ENCODE data around the gene CSH2. TPM values are rescaled to one million over a fixed set of nuclear protein-coding genes. Genes with fewer than 3 reads are reported as not detected.
A peak's percentile ranks its signal among the peaks of the same experiment; 100 is the strongest.
"Not testable (repeated sequence)": the region's sequence is repeated elsewhere in the genome, so short reads cannot be mapped to it uniquely, and the experiment has no call there.

The CSH2 gene
- total RNA-seq, 4 donors from 2014 or later = not detected

DNA sequence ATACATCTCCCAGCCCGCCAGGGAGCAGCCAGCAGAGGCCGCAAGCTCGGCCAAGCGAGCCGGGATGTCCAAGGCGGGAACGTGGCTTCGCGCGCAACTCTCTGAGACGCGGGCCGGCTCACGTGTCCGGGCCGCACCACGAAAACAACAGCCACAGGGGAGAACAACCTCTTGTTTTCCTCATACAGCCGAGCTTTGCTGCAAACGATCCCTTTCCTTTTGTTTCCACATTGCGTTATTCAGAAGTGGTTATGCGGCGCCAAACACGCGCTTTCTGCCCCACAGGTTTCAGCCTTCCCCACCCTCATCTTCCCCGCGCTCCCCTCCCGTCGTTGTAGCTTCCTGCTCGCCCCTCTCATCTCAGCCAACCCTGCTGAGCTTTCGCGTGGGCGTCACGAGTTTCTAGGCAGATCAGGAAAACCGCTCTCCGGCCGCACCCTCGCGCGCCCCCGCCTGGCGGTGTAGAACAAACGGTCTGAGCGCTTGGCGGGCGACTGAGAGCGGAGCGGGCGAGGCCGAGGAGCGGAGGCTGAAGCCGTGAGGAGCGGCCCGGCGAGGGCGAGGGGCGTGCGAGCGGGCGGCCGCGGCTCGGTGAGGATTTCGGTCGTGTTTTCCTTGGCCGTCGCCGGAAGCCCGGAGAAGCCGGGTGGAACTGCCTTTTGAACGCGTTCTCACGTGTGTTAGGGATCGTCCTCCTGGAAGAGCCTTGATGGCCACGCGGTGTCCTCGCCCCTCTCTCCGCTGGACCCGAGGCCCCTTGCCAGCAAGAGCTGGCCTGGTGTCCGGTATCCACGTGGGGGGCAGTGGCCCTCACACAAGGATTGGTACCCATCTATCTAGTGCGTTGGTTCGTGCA lies 24.4 kb downstream of the CSH2 start:
- TF ChIP-seq CTCF (IDR thresholded peaks at IDR 0.05) = peak in 5 of 6 experiments; percentile 52 to 64 (median 58)
- no peak for TF ChIP-seq POLR2A (IDR thresholded peaks at IDR 0.05)
- peak overlapping the region in 3 of 4 donors; percentile 23 to 64 (median 37) for H3K4me3 ChIP-seq
- peaks cover 4 to 14% (median 5%) of the 10 kb centered on the region in 3 donors for H3K4me1 ChIP-seq
- intact Hi-C loops (cut with DNase I) = no loop called here
- H3K36me3 ChIP-seq = no peaks in the 10 kb centered on the region
- H3K27me3 ChIP-seq = no peaks in the 10 kb centered on the region
- DNase-seq = peak; percentile 67
- 24 to 38% methylated on average over 37 to 41 of the region's 82 CpGs for WGBS, 2 donors
- peaks cover 0 to 6% (median 0%) of the 10 kb centered on the region in 3 donors for H3K9me3 ChIP-seq
- peak overlapping the region in 3 of 4 donors; percentile 64 to 74 (median 68) for H3K27ac ChIP-seq

GRCh38 chr17:63847525-63848249 lies 25.8 kb downstream of the CSH2 start:
- TF ChIP-seq POLR2A (IDR thresholded peaks at IDR 0.05) (no peak), CTCF (IDR thresholded peaks at IDR 0.05) (no peak)
- peaks cover 0 to 6% (median 0%) of the 10 kb centered on the region in 3 donors for H3K9me3 ChIP-seq
- H3K4me3 ChIP-seq = no peak overlapping the region
- intact Hi-C loops (cut with DNase I) = no loop called here
- H3K4me1 ChIP-seq = peaks cover 4 to 25% (median 8%) of the 10 kb centered on the region in 3 donors
- no peaks in the 10 kb centered on the region for H3K36me3 ChIP-seq
- WGBS, 2 donors = 65 to 75% methylated on average over 3 of the region's 3 CpGs
- no peak for DNase-seq
- H3K27ac ChIP-seq = no peak overlapping the region
- no peaks in the 10 kb centered on the region for H3K27me3 ChIP-seq

DNA sequence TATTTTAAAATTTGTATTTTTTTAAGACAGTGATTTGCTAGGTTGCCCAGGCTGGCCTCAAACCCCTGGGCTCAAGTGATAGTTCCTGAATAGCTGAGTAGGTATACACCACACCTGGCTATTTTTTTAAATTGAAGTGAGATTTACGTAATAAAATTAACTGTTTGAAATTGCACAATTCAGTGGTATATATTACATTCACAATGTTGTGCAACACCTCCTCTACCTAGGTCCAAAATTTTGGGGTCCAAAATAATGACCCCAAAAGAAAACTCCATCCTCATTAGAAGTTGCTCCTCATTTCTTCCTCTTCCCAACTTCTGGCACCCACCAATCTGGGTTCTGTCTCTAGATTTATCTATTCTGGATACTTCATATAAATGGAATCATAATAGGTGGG lies 28.0 kb downstream of the CSH2 start:
- intact Hi-C loops (cut with DNase I) = no loop called here
- peaks cover 0 to 6% (median 0%) of the 10 kb centered on the region in 3 donors for H3K9me3 ChIP-seq
- DNase-seq = no peak
- no peak overlapping the region for H3K4me3 ChIP-seq
- 0 to 46% methylated on average over 1 of the region's 1 CpG for WGBS, 2 donors
- H3K4me1 ChIP-seq = peaks cover 13 to 37% (median 14%) of the 10 kb centered on the region in 3 donors
- TF ChIP-seq CTCF (IDR thresholded peaks at IDR 0.05) (no peak), POLR2A (IDR thresholded peaks at IDR 0.05) (no peak)
- no peaks in the 10 kb centered on the region for H3K27me3 ChIP-seq
- H3K27ac ChIP-seq = no peak overlapping the region
- H3K36me3 ChIP-seq = no peaks in the 10 kb centered on the region

- DNase-seq = no peak
- peak overlapping the region; percentile 20 to 97 (median 94) for H3K27ac ChIP-seq
- H3K9me3 ChIP-seq = peaks cover 0 to 6% (median 0%) of the 10 kb centered on the region in 3 donors
- intact Hi-C loops (cut with DNase I) = no loop called here
- H3K27me3 ChIP-seq = no peaks in the 10 kb centered on the region
- WGBS, 2 donors = 78 to 85% methylated on average over 9 of the region's 9 CpGs
- H3K4me1 ChIP-seq = peaks cover 25 to 47% (median 27%) of the 10 kb centered on the region in 3 donors
- TF ChIP-seq CTCF (IDR thresholded peaks at IDR 0.05) (no peak), POLR2A (IDR thresholded peaks at IDR 0.05) (no peak)
- peak overlapping the region in 3 of 4 donors; percentile 90 to 95 (median 94) for H3K4me3 ChIP-seq
- no peaks in the 10 kb centered on the region for H3K36me3 ChIP-seq
Observed at GRCh38 chr17:63843910-63844677, 29.4 kb downstream of the CSH2 start.

GRCh38 chr17:63843387-63843888 lies 30.0 kb downstream of the CSH2 start:
- H3K9me3 ChIP-seq; H3K36me3 ChIP-seq; DNase-seq; H3K27me3 ChIP-seq; intact Hi-C loops (cut with DNase I): not testable (repeated sequence)
- 7 to 16% methylated on average over 6 to 16 of the region's 19 CpGs for WGBS, 2 donors
- H3K4me3 ChIP-seq = peak overlapping the region; percentile 77 to 95 (median 92)
- peaks cover 29 to 47% (median 31%) of the 10 kb centered on the region in 3 donors for H3K4me1 ChIP-seq
- peak overlapping the region; percentile 92 to 97 (median 96) for H3K27ac ChIP-seq
